ENCODE measurements around the gene ACTA2.

The ACTA2 gene

GRCh38 chr10:88918191-88918905, 34.2 kb downstream of the ACTA2 start:
- no peak for DNase-seq

DNA sequence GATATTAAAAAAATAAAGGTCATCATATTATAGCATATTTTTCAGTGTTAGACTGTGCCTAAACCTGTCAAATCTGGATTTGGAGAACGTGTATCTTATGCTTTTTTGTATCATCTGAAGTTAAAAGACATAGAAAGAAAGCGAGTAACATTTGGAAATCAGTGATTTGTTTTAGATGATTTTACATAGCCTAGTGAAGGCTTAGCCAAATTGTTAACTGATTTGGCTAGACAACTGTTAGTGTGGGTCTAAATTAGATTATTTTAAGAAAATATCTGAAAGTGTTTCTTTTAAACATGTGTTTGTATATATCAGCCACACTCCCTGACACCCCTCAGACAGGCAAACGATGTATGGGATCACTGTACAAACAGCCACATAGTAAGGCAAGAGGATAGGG, 35.6 kb downstream of the ACTA2 start:
- DNase-seq = no peak

DNA sequence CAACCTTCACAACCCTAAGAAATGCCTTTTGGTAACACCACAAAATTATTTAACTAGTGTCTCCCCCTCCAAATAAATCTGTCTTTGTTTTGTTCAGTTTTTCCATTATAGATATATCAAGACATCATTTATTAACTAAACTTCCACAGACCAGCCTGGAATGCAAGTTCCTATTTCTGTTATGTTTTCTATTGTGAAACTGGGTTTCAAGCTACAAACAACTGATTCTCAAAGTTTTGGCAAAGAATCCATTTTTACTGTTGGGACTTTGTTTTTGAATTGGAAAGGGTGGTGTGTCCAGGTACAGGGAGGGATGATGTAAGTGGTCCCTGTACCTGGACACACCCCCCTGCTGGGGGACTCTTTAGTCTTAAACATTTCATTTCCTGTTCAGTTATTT, 36.3 kb downstream of the ACTA2 start:
- DNase-seq = no peak

- no peak for DNase-seq
These were observed 36.8 kb downstream of the ACTA2 start for GRCh38 chr10:88915781-88916180.

DNA sequence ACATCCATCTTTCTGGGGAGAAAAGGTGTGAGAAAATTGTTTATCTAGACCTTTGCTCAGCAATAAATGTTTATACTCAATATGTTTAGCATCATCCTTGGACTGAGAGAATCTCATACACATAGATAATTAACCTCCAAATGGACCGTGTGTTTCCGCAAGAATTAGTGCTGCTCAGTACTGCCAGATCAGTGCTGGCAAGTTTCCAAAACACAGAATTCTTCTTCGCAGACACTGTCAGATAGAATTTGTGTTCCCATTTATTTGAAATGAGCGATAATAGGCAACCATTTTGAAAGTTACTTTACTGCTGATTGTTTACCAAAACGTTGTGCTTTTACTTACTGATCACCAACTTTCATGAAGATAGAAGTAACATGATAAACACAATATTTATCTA, 38.8 kb downstream of the ACTA2 start:
- no peak for DNase-seq

GRCh38 chr10:88913127-88913526, 39.4 kb downstream of the ACTA2 start:
- DNase-seq = no peak

DNA sequence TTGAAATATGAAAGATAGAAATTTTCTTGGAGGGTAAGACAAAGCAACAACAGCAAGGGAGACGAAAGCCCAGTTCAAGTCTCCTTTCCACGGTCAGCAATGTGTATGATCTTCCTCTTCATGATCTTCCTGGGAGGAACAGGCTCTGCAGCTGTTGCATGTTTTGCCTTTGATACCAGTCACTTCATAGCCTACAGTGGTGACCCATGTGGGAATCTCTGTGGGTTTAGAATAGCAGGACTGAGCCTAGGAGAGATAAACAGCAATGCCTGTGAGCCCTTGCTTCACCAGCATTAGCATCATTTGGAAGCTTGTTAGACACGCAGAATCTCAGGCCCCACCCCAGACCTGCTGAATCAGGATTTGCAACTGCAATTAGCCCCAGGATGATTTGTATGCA, 40.7 kb downstream of the ACTA2 start:
- DNase-seq = no peak

GRCh38 chr10:88911116-88911515, 41.5 kb downstream of the ACTA2 start:
- no peak for DNase-seq

- no peak for DNase-seq
These were observed 44.4 kb downstream of the ACTA2 start for GRCh38 chr10:88908194-88908593.

DNA sequence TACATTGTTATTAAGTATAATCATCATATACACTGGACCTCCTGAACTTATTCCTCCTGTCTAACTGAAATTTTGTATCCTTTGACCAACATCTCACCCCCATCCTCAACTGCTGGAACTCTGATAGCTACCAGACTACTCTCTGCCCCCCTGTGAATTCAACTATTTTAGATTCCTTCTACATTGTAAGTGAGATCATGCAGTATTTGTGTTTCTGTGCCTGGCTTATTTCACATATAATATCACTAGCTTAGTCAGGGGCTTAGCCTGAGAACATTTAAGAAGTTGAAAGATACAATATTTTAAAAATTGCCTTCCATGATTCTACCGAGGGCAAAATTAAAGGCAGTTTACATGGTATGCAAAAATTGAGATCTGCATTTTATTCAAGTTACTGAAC, 45.7 kb downstream of the ACTA2 start:
- DNase-seq = no peak

DNA sequence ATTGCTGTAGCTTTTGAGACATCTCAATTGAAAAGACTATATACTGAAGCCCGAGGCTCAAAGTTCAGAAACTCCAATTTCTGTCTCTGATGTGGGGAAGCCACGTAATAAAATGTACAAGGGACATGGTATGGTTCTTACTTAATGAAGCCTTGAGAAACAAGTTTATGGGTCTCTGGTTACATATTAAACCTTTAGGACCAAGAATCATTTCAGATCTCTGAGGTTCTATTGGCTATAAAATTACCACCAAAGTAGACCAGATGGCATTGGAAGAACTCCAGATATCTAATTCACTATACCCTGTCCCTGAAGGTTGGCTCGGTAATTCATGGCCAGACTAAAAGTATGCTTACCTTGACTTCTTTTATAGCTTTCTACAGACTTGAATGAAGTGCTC, 48.9 kb downstream of the ACTA2 start:
- DNase-seq = no peak

- no peak for DNase-seq
These were observed 50.4 kb downstream of the ACTA2 start for GRCh38 chr10:88901984-88902789.

- no peak for DNase-seq
These were observed 51.2 kb downstream of the ACTA2 start for GRCh38 chr10:88901206-88901983.

- no peak for DNase-seq
These were observed 52.7 kb downstream of the ACTA2 start for GRCh38 chr10:88899886-88900285.

DNA sequence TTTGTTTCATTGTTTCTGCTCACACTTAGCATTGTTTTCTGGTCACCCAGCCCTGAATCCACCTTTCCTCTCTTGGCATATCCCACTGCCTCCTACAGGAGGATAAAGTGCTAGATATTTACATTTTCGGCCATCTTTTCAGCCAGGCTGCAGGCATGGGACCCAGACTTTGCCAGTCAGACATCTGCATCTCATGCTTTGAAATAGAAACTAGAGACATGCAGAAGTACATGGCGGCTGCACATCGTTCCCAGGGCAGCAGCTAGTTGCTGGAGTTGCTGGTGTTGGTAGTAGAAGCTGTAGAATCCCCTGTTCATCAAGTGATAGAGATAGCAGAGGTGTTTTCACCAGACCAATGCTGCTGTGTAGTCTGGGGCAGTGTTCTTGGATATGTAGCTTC, 53.8 kb downstream of the ACTA2 start:
- no peak for DNase-seq

GRCh38 chr10:88896994-88897853, 55.3 kb downstream of the ACTA2 start:
- no peak for DNase-seq

DNA sequence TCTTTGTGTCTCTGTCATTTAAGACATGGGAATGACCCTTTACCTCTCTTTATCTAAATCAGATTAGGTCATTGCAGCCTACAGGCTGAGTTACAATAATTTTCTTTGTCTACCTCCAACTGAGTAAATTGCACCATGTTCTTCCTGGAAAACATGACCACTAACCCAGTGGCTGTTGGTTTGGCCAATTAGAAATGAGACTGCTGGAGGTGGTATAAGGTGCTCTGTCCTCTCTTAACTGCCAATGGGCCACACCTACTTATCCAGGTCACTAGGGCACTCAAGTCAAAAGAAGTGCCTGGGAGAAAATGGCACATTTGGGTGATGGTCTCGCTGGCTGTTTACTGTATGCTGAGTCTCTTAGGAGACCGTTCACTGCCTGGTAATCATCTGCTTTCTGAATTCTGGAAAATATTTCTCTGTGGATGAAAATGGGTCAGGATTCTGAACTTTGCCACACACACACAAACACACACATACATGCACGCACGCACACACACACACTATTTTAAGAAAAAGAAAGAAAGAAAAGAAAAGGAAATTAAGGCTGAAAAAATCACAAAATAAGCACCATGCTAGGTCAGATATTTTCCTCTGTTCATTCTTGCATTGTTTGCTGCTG, 56.1 kb downstream of the ACTA2 start:
- no peak for DNase-seq

- no peak for DNase-seq
These were observed 57.3 kb downstream of the ACTA2 start for GRCh38 chr10:88895250-88895649.

DNA sequence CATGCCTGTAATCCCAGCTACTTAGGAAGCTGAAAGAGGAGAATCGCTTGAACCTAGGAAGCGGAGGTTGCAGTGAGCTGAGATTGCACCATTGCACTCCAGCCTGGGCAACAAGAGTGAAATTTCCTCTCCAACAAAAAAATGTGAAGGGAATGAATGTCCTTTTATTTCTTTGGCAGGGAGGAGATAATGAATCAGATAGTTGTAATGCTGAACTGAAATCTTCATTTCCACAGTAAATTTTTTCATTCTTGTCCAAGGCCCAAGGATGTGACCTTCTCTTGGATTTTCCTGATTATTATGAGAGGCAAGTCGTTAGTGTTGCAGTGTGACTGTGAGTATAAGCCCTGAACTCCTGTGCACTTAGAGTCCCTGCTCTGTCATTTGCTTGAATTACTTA, 59.0 kb downstream of the ACTA2 start:
- no peak for DNase-seq

- DNase-seq = no peak
These were observed 60.2 kb downstream of the ACTA2 start for GRCh38 chr10:88892222-88892967.

- no peak for DNase-seq
These were observed 61.7 kb downstream of the ACTA2 start for GRCh38 chr10:88890681-88891381.

Measured in COR-L47 (cell line).